GM23338 (cell line): Measurements from ENCODE around the gene MGLL. TPM values are rescaled to one million over a fixed set of nuclear protein-coding genes. Genes with fewer than 3 reads are reported as not detected.

ENCODE experiments used
- ATAC-seq: fragments of 200-7000 bp; cut with Tn5 transposase; 3 replicates; pipeline ENCODE4 v1.9.1; 2020
- DNase-seq: peaks from one replicate; pipeline ENCODE4 v3.0.0-alpha.2; 2015; ENCODE audit warnings: low spot score
- H2AFZ ChIP-seq: fragments of 200-600 bp; sonication (generic); 2 replicates; pipeline ENCODE4 v1.8.0; 2016; ENCODE audit warnings: antibody characterized with exemption, mild to moderate bottlenecking, moderate library complexity
- H3F3A ChIP-seq: fragments of 200-600 bp; sonication (generic); replicated peaks from 2 replicates; pipeline ENCODE4 v1.8.0; 2017; ENCODE audit warnings: antibody characterized with exemption, mixed run types, low read depth
- H3K27ac ChIP-seq: fragments of 200-600 bp; sonication (generic); 2 replicates; pipeline ENCODE4 v1.6.1; 2016; ENCODE audit warnings: low read depth
- H3K27me3 ChIP-seq: fragments of 200-600 bp; sonication (generic); 2 replicates; pipeline ENCODE4 v1.8.0; 2016; ENCODE audit warnings: mild to moderate bottlenecking, mixed run types, moderate library complexity; ENCODE audit not compliant: insufficient read depth
- H3K36me3 ChIP-seq: fragments of 200-600 bp; sonication (generic); 2 replicates; pipeline ENCODE4 v1.8.0; 2016; ENCODE audit warnings: mild to moderate bottlenecking; ENCODE audit not compliant: insufficient read depth
- H3K4me1 ChIP-seq: fragments of 200-600 bp; sonication (generic); 2 replicates; pipeline ENCODE4 v1.8.0; 2016; ENCODE audit warnings: mild to moderate bottlenecking, moderate library complexity; ENCODE audit not compliant: insufficient read depth
- H3K4me2 ChIP-seq: fragments of 200-600 bp; sonication (generic); 2 replicates; pipeline ENCODE4 v1.7.1; 2017; ENCODE audit warnings: mixed run types
- H3K4me3 ChIP-seq: fragments of 200-600 bp; sonication (generic); 2 replicates; pipeline ENCODE4 v1.6.1; 2016; ENCODE audit warnings: mixed run types
- H3K79me2 ChIP-seq: fragments of 200-600 bp; sonication (generic); replicated peaks from 2 replicates; pipeline ENCODE4 v1.8.0; 2017; ENCODE audit warnings: mild to moderate bottlenecking; ENCODE audit not compliant: insufficient read depth
- H3K9me2 ChIP-seq: fragments of 200-600 bp; sonication (generic); 2 replicates; pipeline ENCODE4 v1.8.0; 2017; ENCODE audit not compliant: insufficient read depth
- H4K20me1 ChIP-seq: fragments of 200-600 bp; sonication (generic); replicated peaks from 2 replicates; pipeline ENCODE4 v1.8.0; 2017; ENCODE audit warnings: mild to moderate bottlenecking; ENCODE audit not compliant: insufficient read depth
- H3K27ac Mint-ChIP-seq: 2 replicates; pipeline ENCODE4 v1.8.0; 2020; ENCODE audit warnings: inconsistent platforms, mild to moderate bottlenecking, moderate library complexity, mixed read lengths
- H3K27me3 Mint-ChIP-seq: 3 replicates; pipeline ENCODE4 v1.8.0; 2022; ENCODE audit warnings: low read depth, mild to moderate bottlenecking, moderate library complexity, mixed read lengths, inconsistent platforms; ENCODE audit not compliant: insufficient read depth, poor library complexity
- H3K36me3 Mint-ChIP-seq: 3 replicates; pipeline ENCODE4 v1.8.0; 2021; ENCODE audit warnings: low read depth, mild to moderate bottlenecking, inconsistent platforms, moderate library complexity, mixed read lengths
- H3K4me1 Mint-ChIP-seq: 3 replicates; pipeline ENCODE4 v1.8.0; 2020; ENCODE audit warnings: mild to moderate bottlenecking, inconsistent platforms, mixed read lengths
- H3K4me3 Mint-ChIP-seq: 3 replicates; pipeline ENCODE4 v1.8.0; 2021; ENCODE audit warnings: moderate library complexity, mild to moderate bottlenecking, inconsistent platforms, mixed read lengths
- H3K9me3 Mint-ChIP-seq: 3 replicates; pipeline ENCODE4 v1.8.0; 2020; ENCODE audit warnings: moderate library complexity, mild to moderate bottlenecking, inconsistent platforms, mixed read lengths
- CREB1 ChIP-seq: fragments of 250-450 bp; sonication (Bioruptor Pico); IDR thresholded peaks from 2 replicates; pipeline ENCODE4 v1.5.0; 2020; ENCODE audit warnings: low read depth, mild to moderate bottlenecking, moderate library complexity
- EZH2 ChIP-seq: fragments of 200-600 bp; sonication (generic); IDR thresholded peaks from one replicate; pipeline ENCODE4 v1.8.0; 2017; ENCODE audit warnings: antibody characterized with exemption, mild to moderate bottlenecking, low read depth; ENCODE audit not compliant: unreplicated experiment
- JUNB ChIP-seq: IDR thresholded peaks from one replicate; pipeline ENCODE4 v1.6.1; 2016; ENCODE audit warnings: antibody characterized with exemption; ENCODE audit not compliant: unreplicated experiment
- NANOG ChIP-seq: IDR thresholded peaks from 2 replicates; pipeline ENCODE4 v1.6.1; 2016; ENCODE audit warnings: antibody characterized with exemption, borderline replicate concordance
- POLR2AphosphoS5 ChIP-seq: IDR thresholded peaks from 2 replicates; pipeline ENCODE4 v1.6.1; 2016; ENCODE audit warnings: antibody characterized with exemption, low read depth
- STAT1 ChIP-seq: IDR thresholded peaks from one replicate; pipeline ENCODE4 v1.6.1; 2016; ENCODE audit warnings: antibody characterized with exemption; ENCODE audit not compliant: unreplicated experiment
- ZNF114 ChIP-seq: fragments of 250-450 bp; sonication (Bioruptor Pico); IDR thresholded peaks from 2 replicates; pipeline ENCODE4 v1.5.0; 2020; ENCODE audit warnings: mild to moderate bottlenecking, moderate library complexity
- ZNF331 ChIP-seq: fragments of 250-450 bp; sonication (Bioruptor Pico); IDR thresholded peaks from 2 replicates; pipeline ENCODE4 v1.5.0; 2020; ENCODE audit warnings: low read depth, mild to moderate bottlenecking, moderate library complexity
- polyA plus RNA-seq: library from polyadenylated mRNA; unstranded; fragments of >200 nt; fragmentation: Nextera tagmentation; extraction: Ambion mirVana; gene quantifications from 2 replicates; pipeline ENCODE4 v1.2.1, GENCODE V29; 2016
- total RNA-seq: library from RNA; depleted of rRNA; stranded (reverse); fragments of >200 nt; shearing (Covaris generic); gene quantifications from 2 replicates; pipeline ENCODE4 v1.2.3, GENCODE V29; 2014
- TF ChIP-seq, protein P1 (sequence below): IDR thresholded peaks from 2 replicates; pipeline ENCODE4 v1.6.1; 2016; ENCODE audit warnings: antibody characterized with exemption
- TF ChIP-seq, protein P2 (sequence below), 2 experiments: fragments of 200-600 bp in 1 of 2; sonication (generic) in 1 of 2; conservative IDR thresholded peaks; 2 replicates each; pipeline versions ENCODE4 v1.5.1 to v1.6.1; 2016 to 2017; ENCODE audit warnings: antibody characterized with exemption in 2 of 2, low read depth in 2 of 2, mild to moderate bottlenecking in 2 of 2, moderate library complexity in 1 of 2

MGLL gene
- total and polyA plus RNA-seq, 2 experiments from 2014 or later = 0.71 to 0.83 TPM

DNA sequence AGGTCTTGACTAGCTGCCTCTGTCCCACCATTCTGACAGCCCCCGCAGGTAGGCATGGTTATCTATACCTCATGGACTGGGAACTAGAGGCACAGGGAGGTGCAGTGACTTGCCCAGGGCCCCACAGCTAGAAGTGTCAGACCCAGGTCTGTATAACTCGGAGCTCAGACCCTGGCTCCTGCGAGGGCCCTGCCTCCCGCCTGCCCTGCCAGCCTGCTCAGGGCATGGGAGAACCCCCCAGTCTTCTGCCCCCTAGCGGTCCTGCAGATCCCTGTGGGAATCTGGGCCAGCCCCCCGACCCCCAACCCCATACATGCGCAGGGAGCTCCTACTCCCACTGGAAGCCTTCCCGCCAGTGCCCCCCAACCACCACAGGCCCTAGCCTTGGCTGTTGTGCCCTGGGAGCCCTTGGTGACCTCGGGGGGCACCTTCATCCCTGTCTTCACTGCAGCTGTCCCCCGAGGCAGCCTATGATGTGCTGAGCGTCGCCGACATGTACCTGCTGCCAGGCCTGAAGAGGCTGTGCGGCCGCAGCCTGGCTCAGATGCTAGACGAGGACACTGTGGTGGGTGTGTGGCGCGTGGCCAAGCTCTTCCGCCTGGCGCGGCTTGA lies 142.7 kb downstream of the MGLL start:
- peak; percentile 78 for ATAC-seq
- no peak overlapping the region for H3K27ac ChIP-seq

DNA sequence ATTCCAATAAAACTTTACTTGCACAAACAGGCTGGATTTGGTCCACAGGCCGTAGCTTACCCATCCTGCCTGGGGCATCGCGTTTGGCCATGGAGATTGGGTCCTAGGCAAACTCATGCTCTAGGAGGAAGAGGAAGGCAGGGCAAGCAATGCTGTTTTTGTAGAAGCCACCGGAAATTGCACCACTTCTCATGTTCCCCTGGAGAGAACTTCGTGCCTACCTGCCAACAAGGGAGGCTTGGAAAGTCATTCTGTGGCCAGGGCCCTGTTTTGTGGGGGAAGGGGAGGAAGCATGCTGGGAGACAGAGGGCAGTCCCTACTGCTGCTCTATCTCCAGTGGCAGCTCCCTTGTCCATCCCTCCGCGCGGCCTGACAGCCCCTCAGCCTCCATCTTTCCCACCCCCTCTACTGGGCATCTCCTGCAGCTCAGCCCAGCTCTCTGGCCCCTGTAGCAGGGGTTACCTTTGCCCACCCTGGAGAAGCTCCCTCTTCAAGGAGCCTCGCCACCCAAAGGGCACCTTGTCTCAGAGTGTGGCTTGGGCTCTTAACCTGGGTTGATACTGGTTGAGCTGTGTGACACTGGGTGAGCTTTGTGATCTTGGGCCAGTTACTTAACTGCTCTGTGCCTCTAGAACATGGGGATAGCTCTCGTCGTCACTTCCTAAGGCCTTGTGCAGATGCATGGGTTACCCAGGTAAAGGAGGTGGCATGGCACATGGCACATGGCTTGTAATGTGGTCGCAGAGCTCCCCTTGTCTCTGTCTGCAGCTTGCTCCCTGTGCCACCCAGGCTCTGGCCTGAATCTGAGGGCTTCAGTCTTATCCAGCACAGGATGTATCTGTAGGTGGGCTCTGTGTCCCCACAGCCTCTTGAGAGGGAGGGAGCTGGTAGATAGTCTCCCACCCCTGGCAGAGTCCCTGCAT lies 143.4 kb downstream of the MGLL start:
- H3K4me1 Mint-ChIP-seq = peaks cover 18% of the 10 kb centered on the region
- H3K36me3 Mint-ChIP-seq = no peaks in the 10 kb centered on the region; the same call in 2 of the 3 replicates
- Histone ChIP-seq H3K36me3 (no peaks in the 10 kb centered on the region), H3F3A (no peaks in the 10 kb centered on the region), H2AFZ (no peak overlapping the region), H4K20me1 (no peaks in the 10 kb centered on the region), H3K27ac (no peak overlapping the region), H3K9me2 (no peaks in the 10 kb centered on the region), H3K27me3 (no peaks in the 10 kb centered on the region), H3K79me2 (no peaks in the 10 kb centered on the region), H3K4me1 (peaks cover 6% of the 10 kb centered on the region; the same call in 1 of the 2 replicates), H3K4me3 (no peak overlapping the region), H3K4me2 (no peak overlapping the region)
- H3K27me3 Mint-ChIP-seq = peaks cover 13% of the 10 kb centered on the region
- H3K27ac Mint-ChIP-seq = no peak overlapping the region
- DNase-seq (no peak), ATAC-seq (no peak)
- H3K9me3 Mint-ChIP-seq = peaks cover 5% of the 10 kb centered on the region; the same call in 2 of the 3 replicates
- H3K4me3 Mint-ChIP-seq = no peak overlapping the region
- TF ChIP-seq CREB1 (CRISPR knock-in tag) (no peak), ZNF331 (no peak), ZNF114 (CRISPR knock-in tag) (no peak), JUNB (no peak), EZH2 (no peak), STAT1 (no peak), POLR2AphosphoS5 (no peak)
- TF ChIP-seq, protein P1, sequence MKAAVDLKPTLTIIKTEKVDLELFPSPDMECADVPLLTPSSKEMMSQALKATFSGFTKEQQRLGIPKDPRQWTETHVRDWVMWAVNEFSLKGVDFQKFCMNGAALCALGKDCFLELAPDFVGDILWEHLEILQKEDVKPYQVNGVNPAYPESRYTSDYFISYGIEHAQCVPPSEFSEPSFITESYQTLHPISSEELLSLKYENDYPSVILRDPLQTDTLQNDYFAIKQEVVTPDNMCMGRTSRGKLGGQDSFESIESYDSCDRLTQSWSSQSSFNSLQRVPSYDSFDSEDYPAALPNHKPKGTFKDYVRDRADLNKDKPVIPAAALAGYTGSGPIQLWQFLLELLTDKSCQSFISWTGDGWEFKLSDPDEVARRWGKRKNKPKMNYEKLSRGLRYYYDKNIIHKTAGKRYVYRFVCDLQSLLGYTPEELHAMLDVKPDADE = no peak
- TF ChIP-seq, protein P2, sequence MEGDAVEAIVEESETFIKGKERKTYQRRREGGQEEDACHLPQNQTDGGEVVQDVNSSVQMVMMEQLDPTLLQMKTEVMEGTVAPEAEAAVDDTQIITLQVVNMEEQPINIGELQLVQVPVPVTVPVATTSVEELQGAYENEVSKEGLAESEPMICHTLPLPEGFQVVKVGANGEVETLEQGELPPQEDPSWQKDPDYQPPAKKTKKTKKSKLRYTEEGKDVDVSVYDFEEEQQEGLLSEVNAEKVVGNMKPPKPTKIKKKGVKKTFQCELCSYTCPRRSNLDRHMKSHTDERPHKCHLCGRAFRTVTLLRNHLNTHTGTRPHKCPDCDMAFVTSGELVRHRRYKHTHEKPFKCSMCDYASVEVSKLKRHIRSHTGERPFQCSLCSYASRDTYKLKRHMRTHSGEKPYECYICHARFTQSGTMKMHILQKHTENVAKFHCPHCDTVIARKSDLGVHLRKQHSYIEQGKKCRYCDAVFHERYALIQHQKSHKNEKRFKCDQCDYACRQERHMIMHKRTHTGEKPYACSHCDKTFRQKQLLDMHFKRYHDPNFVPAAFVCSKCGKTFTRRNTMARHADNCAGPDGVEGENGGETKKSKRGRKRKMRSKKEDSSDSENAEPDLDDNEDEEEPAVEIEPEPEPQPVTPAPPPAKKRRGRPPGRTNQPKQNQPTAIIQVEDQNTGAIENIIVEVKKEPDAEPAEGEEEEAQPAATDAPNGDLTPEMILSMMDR (conservative IDR thresholded peaks at IDR 0.05; ENCODE audit: low read depth in 2 of 2) = no peak

More for the DNA sequence above, 142.7 kb downstream of the MGLL start:
- H3K9me3 Mint-ChIP-seq = peaks cover 5% of the 10 kb centered on the region
- Histone ChIP-seq H3K36me3 (no peaks in the 10 kb centered on the region), H2AFZ (no peak overlapping the region), H3K79me2 (no peaks in the 10 kb centered on the region), H4K20me1 (no peaks in the 10 kb centered on the region), H3K27me3 (no peaks in the 10 kb centered on the region), H3K4me1 (peaks cover 3% of the 10 kb centered on the region; the same call in 1 of the 2 replicates), H3K9me2 (no peaks in the 10 kb centered on the region), H3K4me3 (no peak overlapping the region), H3F3A (no peaks in the 10 kb centered on the region), H3K4me2 (no peak overlapping the region)
- TF ChIP-seq, protein P2 (conservative IDR thresholded peaks at IDR 0.05; ENCODE audit: low read depth in 2 of 2) = peak; percentile 57 to 79
- TF ChIP-seq EZH2 = no peak
- TF ChIP-seq NANOG = no peak
- no peak for TF ChIP-seq ZNF114 (CRISPR knock-in tag)
- no peaks in the 10 kb centered on the region; the same call in 2 of the 3 replicates for H3K36me3 Mint-ChIP-seq
- no peak overlapping the region for H3K4me3 Mint-ChIP-seq
- no peak overlapping the region; the same call in 1 of the 2 replicates for H3K27ac Mint-ChIP-seq
- H3K4me1 Mint-ChIP-seq = peaks cover 12% of the 10 kb centered on the region
- peaks cover 10% of the 10 kb centered on the region for H3K27me3 Mint-ChIP-seq
- DNase-seq = peak; percentile 68
